Breast epithelium (tissue), 4 donors: ENCODE measurements around the gene DPM2. TPM values are rescaled to one million over a fixed set of nuclear protein-coding genes. Genes with fewer than 3 reads are reported as not detected.

Experiments used
- DNase-seq, 2 donors: peaks; one replicate each; pipeline ENCODE4 v3.0.0-alpha.2; 2019; ENCODE audit warnings: low spot score in 2 of 2
- H3K27ac ChIP-seq, 2 donors: fragments of 200-600 bp; sonication (generic) in 1 of 2; one replicate each; pipeline ENCODE4 v1.5.1; 2016 to 2019; ENCODE audit warnings: mild to moderate bottlenecking in 1 of 2
- H3K27me3 ChIP-seq, 2 donors: fragments of 200-600 bp; sonication (generic) in 1 of 2; one replicate each; pipeline versions ENCODE4 v1.5.1 to v1.6.0; 2017 to 2019; ENCODE audit warnings: control low read depth in 1 of 2, mild to moderate bottlenecking in 1 of 2
- H3K36me3 ChIP-seq: fragments of 200-600 bp; one replicate; pipeline ENCODE4 v1.5.1; 2019
- H3K4me1 ChIP-seq, 2 donors: fragments of 200-600 bp; sonication (generic); one replicate each; pipeline ENCODE4 v1.5.1; 2016 to 2019; ENCODE audit warnings: control low read depth in 1 of 2
- H3K4me3 ChIP-seq, 3 donors: fragments of 200-600 bp; sonication (generic); 1 replicate in 2 of 3; 2 replicates in 1 of 3; pipeline ENCODE4 v1.5.1; 2016 to 2019; ENCODE audit warnings: mild to moderate bottlenecking in 3 of 3, moderate library complexity in 2 of 3
- H3K9me3 ChIP-seq, 2 donors: fragments of 200-600 bp; sonication (generic) in 1 of 2; one replicate each; pipeline ENCODE4 v1.5.1; 2016 to 2019; ENCODE audit warnings: control low read depth in 1 of 2
- CTCF ChIP-seq, 3 donors: fragments of 450-650 bp; IDR thresholded peaks; one replicate each; pipeline ENCODE4 v1.5.1; 2016 to 2017; ENCODE audit warnings: antibody characterized with exemption in 3 of 3, mild to moderate bottlenecking in 3 of 3, moderate library complexity in 3 of 3
- POLR2A ChIP-seq: fragments of 450-650 bp; IDR thresholded peaks from one replicate; pipeline ENCODE4 v1.6.1; 2016; ENCODE audit warnings: antibody characterized with exemption, mild to moderate bottlenecking, moderate library complexity
- POLR2AphosphoS5 ChIP-seq, 3 donors: sonication (generic); formaldehyde crosslinking; IDR thresholded peaks; one replicate each; pipeline ENCODE4 v1.6.1; 2017; ENCODE audit warnings: antibody characterized with exemption in 3 of 3
- intact Hi-C: fragments of 100-400 bp; cut with DNase I; formaldehyde crosslinking; loops from one replicate; pipeline ENCODE4 v1.15.1; 2023; ENCODE audit warnings: low total_unique reads
- total RNA-seq, 3 donors: library from RNA; depleted of rRNA; stranded (reverse); fragments of >200 nt; gene quantifications; one replicate each; pipeline ENCODE4 v1.1.0, GENCODE V29; 2016

DPM2 gene
- total RNA-seq, 3 donors from 2014 or later: 10.6 to 17.4 (median 17.1) TPM

DNA sequence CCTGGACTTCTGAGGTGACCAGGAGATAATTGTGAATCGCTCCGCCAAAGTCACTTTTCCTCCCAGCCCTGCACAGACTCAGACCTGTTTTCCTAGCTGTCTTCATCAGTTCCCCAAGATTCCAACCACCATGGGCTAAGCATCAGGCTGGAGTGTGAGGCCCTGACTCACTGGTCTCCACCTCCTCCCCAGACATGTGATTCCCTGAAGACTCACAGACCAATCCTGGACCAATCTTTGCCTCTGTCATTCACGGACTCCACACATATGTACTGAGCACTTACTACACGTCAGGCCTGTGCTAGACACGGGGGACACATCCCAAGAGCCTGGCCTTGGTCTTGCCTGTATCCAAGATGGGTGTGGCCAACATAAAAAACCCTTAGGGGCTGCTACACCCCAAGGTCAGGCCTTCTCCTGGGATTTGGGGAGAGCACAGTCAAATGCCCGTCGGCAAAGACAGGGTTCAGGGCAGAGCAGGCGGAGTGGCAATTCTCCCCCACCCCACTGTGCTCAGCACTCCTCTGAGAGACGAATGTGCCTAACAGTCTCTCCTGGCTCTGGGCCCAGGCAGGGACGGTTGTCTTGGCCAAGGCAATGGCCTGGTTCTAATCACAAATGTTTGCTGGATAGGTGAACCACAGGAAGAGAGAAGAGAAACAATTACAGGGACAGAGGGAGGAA lies 31.2 kb upstream of the DPM2 start:
- Histone ChIP-seq H3K4me3 (peak overlapping the region in 1 of 3 donors; percentile 1), H3K27ac (peak overlapping the region; percentile 98 to 99), H3K36me3 (no peaks in the 10 kb centered on the region), H3K27me3 (no peaks in the 10 kb centered on the region), H3K9me3 (no peaks in the 10 kb centered on the region), H3K4me1 (peaks cover 48 to 62% of the 10 kb centered on the region in 2 donors)
- intact Hi-C loops: no loop called here
- peak in 1 of 2 donors; percentile 77 for DNase-seq
- TF ChIP-seq CTCF (IDR thresholded peaks at IDR 0.05) (no peak), POLR2AphosphoS5 (IDR thresholded peaks at IDR 0.05) (peak in 2 of 3 donors; percentile 25 to 40), POLR2A (no peak)

DNA sequence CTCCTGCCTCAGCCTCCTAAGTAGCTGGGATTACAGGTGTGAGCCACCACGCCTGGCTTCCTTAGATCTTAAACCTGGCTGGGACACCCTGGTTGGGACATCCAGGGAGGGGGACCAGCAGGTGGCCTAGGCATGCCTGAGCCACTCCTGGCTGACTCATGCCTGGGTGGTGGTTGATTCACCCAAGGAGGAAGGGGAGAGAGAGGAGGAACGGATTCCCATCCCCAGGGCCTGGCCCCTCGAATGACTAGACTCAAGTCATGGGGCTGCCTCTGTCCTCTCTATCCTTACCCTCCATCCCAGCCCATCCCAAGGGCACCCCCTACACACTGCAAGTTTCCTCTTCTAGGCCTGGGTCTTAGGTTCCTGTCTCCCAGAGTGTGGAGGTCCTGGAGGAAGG lies 30.4 kb upstream of the DPM2 start:
- H3K27ac ChIP-seq: peak overlapping the region; percentile 98 to 99
- TF ChIP-seq POLR2A: no peak
- TF ChIP-seq CTCF (IDR thresholded peaks at IDR 0.05): peak in 1 of 3 donors; percentile 6
- TF ChIP-seq POLR2AphosphoS5 (IDR thresholded peaks at IDR 0.05): no peak
- H3K4me3 ChIP-seq: no peak overlapping the region
- intact Hi-C loops: no loop called here
- DNase-seq: no peak
- no peaks in the 10 kb centered on the region for H3K36me3 ChIP-seq
- peaks cover 50 to 62% of the 10 kb centered on the region in 2 donors for H3K4me1 ChIP-seq
- no peaks in the 10 kb centered on the region for H3K27me3 ChIP-seq
- no peaks in the 10 kb centered on the region for H3K9me3 ChIP-seq

GRCh38 chr9:127967151-127967809 lies 29.6 kb upstream of the DPM2 start:
- H3K4me3 ChIP-seq: no peak overlapping the region
- no peak for DNase-seq
- TF ChIP-seq CTCF (IDR thresholded peaks at IDR 0.05) (no peak), POLR2A (no peak), POLR2AphosphoS5 (IDR thresholded peaks at IDR 0.05) (no peak)
- H3K27ac ChIP-seq: peak overlapping the region; percentile 98 to 99
- no peaks in the 10 kb centered on the region for H3K9me3 ChIP-seq
- intact Hi-C loops: no loop called here
- H3K27me3 ChIP-seq: no peaks in the 10 kb centered on the region
- peaks cover 52 to 62% of the 10 kb centered on the region in 2 donors for H3K4me1 ChIP-seq
- no peaks in the 10 kb centered on the region for H3K36me3 ChIP-seq

DNA sequence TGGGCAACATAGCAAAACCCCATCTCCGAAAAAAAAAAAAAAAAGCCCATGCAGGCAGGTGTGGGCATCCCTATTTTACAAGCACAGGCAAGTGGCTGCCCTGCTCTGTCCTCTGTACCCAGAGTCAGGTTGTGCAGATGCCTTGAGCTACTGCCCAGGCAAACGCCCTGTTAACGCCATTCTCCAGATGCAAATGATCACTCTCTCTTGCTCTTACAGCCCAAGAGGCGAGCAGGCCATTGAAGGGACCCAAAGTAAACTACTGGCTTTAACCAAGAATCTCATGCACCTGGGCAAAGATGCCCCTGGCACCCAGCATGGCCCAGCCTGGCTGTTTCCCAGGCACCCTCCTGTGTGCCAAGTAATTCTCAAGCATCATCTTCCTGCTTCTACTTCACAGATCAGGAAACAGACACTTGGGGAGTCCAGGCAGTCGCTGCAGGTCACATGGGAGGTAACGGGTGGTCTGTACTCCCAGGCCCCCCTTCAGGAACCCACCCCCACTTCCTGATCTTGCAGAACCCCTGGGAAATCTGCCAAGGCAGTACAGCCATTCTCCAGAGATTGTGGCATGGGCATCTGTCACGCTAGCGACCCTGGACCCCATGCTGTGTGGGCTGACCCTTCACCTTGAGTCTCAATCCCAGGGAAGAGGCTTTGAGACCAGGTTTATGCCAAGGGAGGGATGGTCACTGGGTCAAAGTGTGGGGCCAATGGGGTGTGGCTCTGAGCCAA lies 28.9 kb upstream of the DPM2 start:
- peak overlapping the region; percentile 98 to 99 for H3K27ac ChIP-seq

More for the DNA sequence above, 28.9 kb upstream of the DPM2 start:
- no peaks in the 10 kb centered on the region for H3K27me3 ChIP-seq
- no peaks in the 10 kb centered on the region for H3K9me3 ChIP-seq
- TF ChIP-seq POLR2AphosphoS5 (IDR thresholded peaks at IDR 0.05) (no peak), POLR2A (no peak), CTCF (IDR thresholded peaks at IDR 0.05) (no peak)
- DNase-seq: no peak
- intact Hi-C loops: no loop called here
- no peak overlapping the region for H3K4me3 ChIP-seq
- peaks cover 47 to 62% of the 10 kb centered on the region in 2 donors for H3K4me1 ChIP-seq
- no peaks in the 10 kb centered on the region for H3K36me3 ChIP-seq
